Esophagus squamous epithelium (tissue), 4 donors: ENCODE results near the gene LRP4.
"Not testable (repeated sequence)": the region's sequence is repeated elsewhere in the genome, so short reads cannot be mapped to it uniquely, and the experiment has no call there.

Experiments
- POLR2A ChIP-seq, 4 donors: fragments of 450-650 bp; IDR thresholded peaks; one replicate each; pipeline ENCODE4 v1.6.1; 2017; ENCODE audit warnings: antibody characterized with exemption in 4 of 4, mild to moderate bottlenecking in 4 of 4, moderate library complexity in 3 of 4
- TF ChIP-seq, protein P1 (sequence below), 6 experiments: fragments of 450-650 bp in 4 of 6; fragments of 200-600 bp in 2 of 6; sonication (generic) in 2 of 6; IDR thresholded peaks; one replicate each; pipeline ENCODE4 v1.5.1; 2016 to 2019; ENCODE audit warnings: antibody characterized with exemption in 6 of 6, mild to moderate bottlenecking in 4 of 6, moderate library complexity in 4 of 6

DNA sequence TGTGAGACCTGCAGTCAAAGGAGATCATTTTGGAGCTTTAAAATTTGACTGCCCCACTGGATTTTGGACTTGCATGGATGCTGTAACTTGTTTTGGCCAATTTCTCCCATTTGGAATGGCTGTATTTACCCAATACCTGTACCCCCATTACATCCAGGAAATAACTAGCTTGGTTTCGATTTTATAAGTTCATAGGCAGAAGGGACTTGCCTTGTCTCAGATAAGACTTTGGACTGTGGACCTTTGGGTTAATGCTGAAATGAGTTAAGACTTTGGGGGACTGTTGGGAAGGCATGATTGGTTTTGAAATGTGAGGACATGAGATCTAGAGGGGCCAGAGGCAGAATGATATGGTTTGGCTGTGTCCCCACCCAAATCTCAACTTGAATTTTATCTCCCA, 10.4 kb upstream of the LRP4 start:
- TF ChIP-seq, protein P1, sequence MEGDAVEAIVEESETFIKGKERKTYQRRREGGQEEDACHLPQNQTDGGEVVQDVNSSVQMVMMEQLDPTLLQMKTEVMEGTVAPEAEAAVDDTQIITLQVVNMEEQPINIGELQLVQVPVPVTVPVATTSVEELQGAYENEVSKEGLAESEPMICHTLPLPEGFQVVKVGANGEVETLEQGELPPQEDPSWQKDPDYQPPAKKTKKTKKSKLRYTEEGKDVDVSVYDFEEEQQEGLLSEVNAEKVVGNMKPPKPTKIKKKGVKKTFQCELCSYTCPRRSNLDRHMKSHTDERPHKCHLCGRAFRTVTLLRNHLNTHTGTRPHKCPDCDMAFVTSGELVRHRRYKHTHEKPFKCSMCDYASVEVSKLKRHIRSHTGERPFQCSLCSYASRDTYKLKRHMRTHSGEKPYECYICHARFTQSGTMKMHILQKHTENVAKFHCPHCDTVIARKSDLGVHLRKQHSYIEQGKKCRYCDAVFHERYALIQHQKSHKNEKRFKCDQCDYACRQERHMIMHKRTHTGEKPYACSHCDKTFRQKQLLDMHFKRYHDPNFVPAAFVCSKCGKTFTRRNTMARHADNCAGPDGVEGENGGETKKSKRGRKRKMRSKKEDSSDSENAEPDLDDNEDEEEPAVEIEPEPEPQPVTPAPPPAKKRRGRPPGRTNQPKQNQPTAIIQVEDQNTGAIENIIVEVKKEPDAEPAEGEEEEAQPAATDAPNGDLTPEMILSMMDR (IDR thresholded peaks at IDR 0.05) = not testable (repeated sequence)
- not testable (repeated sequence) for TF ChIP-seq POLR2A (IDR thresholded peaks at IDR 0.05)
